ENCODE results near the gene SDK1. TPM values are rescaled to one million over a fixed set of nuclear protein-coding genes. Genes with fewer than 3 reads are reported as not detected.

The SDK1 gene
- total and polyA plus RNA-seq, 2 experiments from 2014 or later = 2.1 to 10.0 TPM

GRCh38 chr7:4086723-4087122 lies 785.7 kb downstream of the SDK1 start (continued):
- TF ChIP-seq, protein P1, sequence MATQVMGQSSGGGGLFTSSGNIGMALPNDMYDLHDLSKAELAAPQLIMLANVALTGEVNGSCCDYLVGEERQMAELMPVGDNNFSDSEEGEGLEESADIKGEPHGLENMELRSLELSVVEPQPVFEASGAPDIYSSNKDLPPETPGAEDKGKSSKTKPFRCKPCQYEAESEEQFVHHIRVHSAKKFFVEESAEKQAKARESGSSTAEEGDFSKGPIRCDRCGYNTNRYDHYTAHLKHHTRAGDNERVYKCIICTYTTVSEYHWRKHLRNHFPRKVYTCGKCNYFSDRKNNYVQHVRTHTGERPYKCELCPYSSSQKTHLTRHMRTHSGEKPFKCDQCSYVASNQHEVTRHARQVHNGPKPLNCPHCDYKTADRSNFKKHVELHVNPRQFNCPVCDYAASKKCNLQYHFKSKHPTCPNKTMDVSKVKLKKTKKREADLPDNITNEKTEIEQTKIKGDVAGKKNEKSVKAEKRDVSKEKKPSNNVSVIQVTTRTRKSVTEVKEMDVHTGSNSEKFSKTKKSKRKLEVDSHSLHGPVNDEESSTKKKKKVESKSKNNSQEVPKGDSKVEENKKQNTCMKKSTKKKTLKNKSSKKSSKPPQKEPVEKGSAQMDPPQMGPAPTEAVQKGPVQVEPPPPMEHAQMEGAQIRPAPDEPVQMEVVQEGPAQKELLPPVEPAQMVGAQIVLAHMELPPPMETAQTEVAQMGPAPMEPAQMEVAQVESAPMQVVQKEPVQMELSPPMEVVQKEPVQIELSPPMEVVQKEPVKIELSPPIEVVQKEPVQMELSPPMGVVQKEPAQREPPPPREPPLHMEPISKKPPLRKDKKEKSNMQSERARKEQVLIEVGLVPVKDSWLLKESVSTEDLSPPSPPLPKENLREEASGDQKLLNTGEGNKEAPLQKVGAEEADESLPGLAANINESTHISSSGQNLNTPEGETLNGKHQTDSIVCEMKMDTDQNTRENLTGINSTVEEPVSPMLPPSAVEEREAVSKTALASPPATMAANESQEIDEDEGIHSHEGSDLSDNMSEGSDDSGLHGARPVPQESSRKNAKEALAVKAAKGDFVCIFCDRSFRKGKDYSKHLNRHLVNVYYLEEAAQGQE (IDR thresholded peaks at IDR 0.05; ENCODE audit: unreplicated experiment) = no peak
- no peak for TF ChIP-seq NANOG (IDR thresholded peaks at IDR 0.05; ENCODE audit: borderline replicate concordance)

GRCh38 chr7:4091767-4092166 lies 790.7 kb downstream of the SDK1 start:
- H3F3A ChIP-seq (replicated peaks; ENCODE audit: low read depth) = no peaks in the 10 kb centered on the region
- no peak for DNase-seq (ENCODE audit: low spot score)
- H3K36me3 ChIP-seq (ENCODE audit: insufficient read depth) = no peaks in the 10 kb centered on the region
- no peaks in the 10 kb centered on the region for H4K20me1 ChIP-seq (replicated peaks; ENCODE audit: insufficient read depth)
- Mint-ChIP-seq H3K4me1 (no peaks in the 10 kb centered on the region), H3K4me3 (no peak overlapping the region), H3K36me3 (ENCODE audit: low read depth) (peaks cover 21% of the 10 kb centered on the region), H3K27me3 (ENCODE audit: insufficient read depth, low read depth, poor library complexity) (peaks cover 3% of the 10 kb centered on the region), H3K27ac (no peak overlapping the region), H3K9me3 (peaks cover 30% of the 10 kb centered on the region)
- no peaks in the 10 kb centered on the region for H3K4me1 ChIP-seq (ENCODE audit: insufficient read depth)
- ATAC-seq = no peak
- H3K4me3 ChIP-seq = no peak overlapping the region
- H2AFZ ChIP-seq = no peak overlapping the region
- H3K27ac ChIP-seq (ENCODE audit: low read depth) = no peak overlapping the region
- H3K27me3 ChIP-seq (ENCODE audit: insufficient read depth) = no peaks in the 10 kb centered on the region
- H3K9me2 ChIP-seq (ENCODE audit: insufficient read depth) = 0 out of 2 replicates have a peak, but pooled peaks cover 4% of the 10 kb centered on the region
- H3K4me2 ChIP-seq = no peak overlapping the region
- no peaks in the 10 kb centered on the region for H3K79me2 ChIP-seq (replicated peaks; ENCODE audit: insufficient read depth)
- no peak for TF ChIP-seq CREB1 (CRISPR knock-in tag; IDR thresholded peaks at IDR 0.05; ENCODE audit: low read depth)
- TF ChIP-seq, protein P2, sequence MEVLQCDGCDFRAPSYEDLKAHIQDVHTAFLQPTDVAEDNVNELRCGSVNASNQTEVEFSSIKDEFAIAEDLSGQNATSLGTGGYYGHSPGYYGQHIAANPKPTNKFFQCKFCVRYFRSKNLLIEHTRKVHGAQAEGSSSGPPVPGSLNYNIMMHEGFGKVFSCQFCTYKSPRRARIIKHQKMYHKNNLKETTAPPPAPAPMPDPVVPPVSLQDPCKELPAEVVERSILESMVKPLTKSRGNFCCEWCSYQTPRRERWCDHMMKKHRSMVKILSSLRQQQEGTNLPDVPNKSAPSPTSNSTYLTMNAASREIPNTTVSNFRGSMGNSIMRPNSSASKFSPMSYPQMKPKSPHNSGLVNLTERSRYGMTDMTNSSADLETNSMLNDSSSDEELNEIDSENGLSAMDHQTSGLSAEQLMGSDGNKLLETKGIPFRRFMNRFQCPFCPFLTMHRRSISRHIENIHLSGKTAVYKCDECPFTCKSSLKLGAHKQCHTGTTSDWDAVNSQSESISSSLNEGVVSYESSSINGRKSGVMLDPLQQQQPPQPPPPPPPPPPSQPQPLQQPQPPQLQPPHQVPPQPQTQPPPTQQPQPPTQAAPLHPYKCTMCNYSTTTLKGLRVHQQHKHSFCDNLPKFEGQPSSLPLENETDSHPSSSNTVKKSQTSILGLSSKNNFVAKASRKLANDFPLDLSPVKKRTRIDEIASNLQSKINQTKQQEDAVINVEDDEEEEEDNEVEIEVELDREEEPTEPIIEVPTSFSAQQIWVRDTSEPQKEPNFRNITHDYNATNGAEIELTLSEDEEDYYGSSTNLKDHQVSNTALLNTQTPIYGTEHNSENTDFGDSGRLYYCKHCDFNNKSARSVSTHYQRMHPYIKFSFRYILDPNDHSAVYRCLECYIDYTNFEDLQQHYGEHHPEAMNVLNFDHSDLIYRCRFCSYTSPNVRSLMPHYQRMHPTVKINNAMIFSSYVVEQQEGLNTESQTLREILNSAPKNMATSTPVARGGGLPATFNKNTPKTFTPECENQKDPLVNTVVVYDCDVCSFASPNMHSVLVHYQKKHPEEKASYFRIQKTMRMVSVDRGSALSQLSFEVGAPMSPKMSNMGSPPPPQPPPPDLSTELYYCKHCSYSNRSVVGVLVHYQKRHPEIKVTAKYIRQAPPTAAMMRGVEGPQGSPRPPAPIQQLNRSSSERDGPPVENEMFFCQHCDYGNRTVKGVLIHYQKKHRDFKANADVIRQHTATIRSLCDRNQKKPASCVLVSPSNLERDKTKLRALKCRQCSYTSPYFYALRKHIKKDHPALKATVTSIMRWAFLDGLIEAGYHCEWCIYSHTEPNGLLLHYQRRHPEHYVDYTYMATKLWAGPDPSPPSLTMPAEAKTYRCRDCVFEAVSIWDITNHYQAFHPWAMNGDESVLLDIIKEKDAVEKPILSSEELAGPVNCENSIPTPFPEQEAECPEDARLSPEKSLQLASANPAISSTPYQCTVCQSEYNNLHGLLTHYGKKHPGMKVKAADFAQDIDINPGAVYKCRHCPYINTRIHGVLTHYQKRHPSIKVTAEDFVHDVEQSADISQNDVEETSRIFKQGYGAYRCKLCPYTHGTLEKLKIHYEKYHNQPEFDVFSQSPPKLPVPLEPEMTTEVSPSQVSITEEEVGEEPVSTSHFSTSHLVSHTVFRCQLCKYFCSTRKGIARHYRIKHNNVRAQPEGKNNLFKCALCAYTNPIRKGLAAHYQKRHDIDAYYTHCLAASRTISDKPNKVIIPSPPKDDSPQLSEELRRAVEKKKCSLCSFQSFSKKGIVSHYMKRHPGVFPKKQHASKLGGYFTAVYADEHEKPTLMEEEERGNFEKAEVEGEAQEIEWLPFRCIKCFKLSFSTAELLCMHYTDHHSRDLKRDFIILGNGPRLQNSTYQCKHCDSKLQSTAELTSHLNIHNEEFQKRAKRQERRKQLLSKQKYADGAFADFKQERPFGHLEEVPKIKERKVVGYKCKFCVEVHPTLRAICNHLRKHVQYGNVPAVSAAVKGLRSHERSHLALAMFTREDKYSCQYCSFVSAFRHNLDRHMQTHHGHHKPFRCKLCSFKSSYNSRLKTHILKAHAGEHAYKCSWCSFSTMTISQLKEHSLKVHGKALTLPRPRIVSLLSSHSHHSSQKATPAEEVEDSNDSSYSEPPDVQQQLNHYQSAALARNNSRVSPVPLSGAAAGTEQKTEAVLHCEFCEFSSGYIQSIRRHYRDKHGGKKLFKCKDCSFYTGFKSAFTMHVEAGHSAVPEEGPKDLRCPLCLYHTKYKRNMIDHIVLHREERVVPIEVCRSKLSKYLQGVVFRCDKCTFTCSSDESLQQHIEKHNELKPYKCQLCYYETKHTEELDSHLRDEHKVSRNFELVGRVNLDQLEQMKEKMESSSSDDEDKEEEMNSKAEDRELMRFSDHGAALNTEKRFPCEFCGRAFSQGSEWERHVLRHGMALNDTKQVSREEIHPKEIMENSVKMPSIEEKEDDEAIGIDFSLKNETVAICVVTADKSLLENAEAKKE (CRISPR knock-in tag; IDR thresholded peaks at IDR 0.05) = no peak
- TF ChIP-seq ZNF114 (CRISPR knock-in tag; IDR thresholded peaks at IDR 0.05) = no peak
- no peak for TF ChIP-seq EZH2 (IDR thresholded peaks at IDR 0.05; ENCODE audit: low read depth, unreplicated experiment)
- TF ChIP-seq, protein P3, sequence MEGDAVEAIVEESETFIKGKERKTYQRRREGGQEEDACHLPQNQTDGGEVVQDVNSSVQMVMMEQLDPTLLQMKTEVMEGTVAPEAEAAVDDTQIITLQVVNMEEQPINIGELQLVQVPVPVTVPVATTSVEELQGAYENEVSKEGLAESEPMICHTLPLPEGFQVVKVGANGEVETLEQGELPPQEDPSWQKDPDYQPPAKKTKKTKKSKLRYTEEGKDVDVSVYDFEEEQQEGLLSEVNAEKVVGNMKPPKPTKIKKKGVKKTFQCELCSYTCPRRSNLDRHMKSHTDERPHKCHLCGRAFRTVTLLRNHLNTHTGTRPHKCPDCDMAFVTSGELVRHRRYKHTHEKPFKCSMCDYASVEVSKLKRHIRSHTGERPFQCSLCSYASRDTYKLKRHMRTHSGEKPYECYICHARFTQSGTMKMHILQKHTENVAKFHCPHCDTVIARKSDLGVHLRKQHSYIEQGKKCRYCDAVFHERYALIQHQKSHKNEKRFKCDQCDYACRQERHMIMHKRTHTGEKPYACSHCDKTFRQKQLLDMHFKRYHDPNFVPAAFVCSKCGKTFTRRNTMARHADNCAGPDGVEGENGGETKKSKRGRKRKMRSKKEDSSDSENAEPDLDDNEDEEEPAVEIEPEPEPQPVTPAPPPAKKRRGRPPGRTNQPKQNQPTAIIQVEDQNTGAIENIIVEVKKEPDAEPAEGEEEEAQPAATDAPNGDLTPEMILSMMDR (conservative IDR thresholded peaks at IDR 0.05; ENCODE audit: low read depth in 2 of 2) = no peak
- TF ChIP-seq EZH2phosphoT487 (IDR thresholded peaks at IDR 0.05; ENCODE audit: unreplicated experiment) = no peak
- no peak for TF ChIP-seq NANOG (IDR thresholded peaks at IDR 0.05; ENCODE audit: borderline replicate concordance)
- no peak for TF ChIP-seq ZNF331 (CRISPR knock-in tag; IDR thresholded peaks at IDR 0.05; ENCODE audit: low read depth)
- no peak for TF ChIP-seq POLR2AphosphoS5 (IDR thresholded peaks at IDR 0.05; ENCODE audit: low read depth)
- no peak for TF ChIP-seq STAT1 (IDR thresholded peaks at IDR 0.05; ENCODE audit: unreplicated experiment)
- no peak for TF ChIP-seq JUNB (IDR thresholded peaks at IDR 0.05; ENCODE audit: unreplicated experiment)

Data from GM23338 (cell line).